PFSK-1 (cell line): Measurements from ENCODE around the gene MAST2.

Experiments used
- FOXP2 ChIP-seq: optimal IDR thresholded peaks from 2 replicates; pipeline ENCODE3; 2011; ENCODE audit warnings: borderline replicate concordance, control low read depth, inconsistent platforms; ENCODE audit not compliant: insufficient read depth; ENCODE audit errors: extremely low read length, extremely low read depth
- POLR2AphosphoS5 ChIP-seq: IDR thresholded peaks from 2 replicates; pipeline ENCODE4 v1.6.1; 2012; ENCODE audit warnings: low read depth, mild to moderate bottlenecking, control low read depth, low read length, moderate library complexity
- SIN3A ChIP-seq: IDR thresholded peaks from 2 replicates; pipeline ENCODE4 v1.6.1; 2012; ENCODE audit warnings: mild to moderate bottlenecking, low read length, moderate library complexity, borderline replicate concordance; ENCODE audit not compliant: insufficient read depth
- TAF1 ChIP-seq: IDR thresholded peaks from 2 replicates; pipeline ENCODE4 v1.6.1; 2012; ENCODE audit warnings: low read length, control low read depth, borderline replicate concordance; ENCODE audit not compliant: insufficient read depth
- TF ChIP-seq, protein P1 (sequence below), 2 experiments: IDR thresholded peaks; 2 replicates each; pipeline versions ENCODE4 v1.6.1 to v1.8.0; 2011 to 2012; ENCODE audit warnings: low read depth in 2 of 2, low read length in 2 of 2, control low read depth in 1 of 2, inconsistent platforms in 1 of 2, mild to moderate bottlenecking in 1 of 2, moderate library complexity in 1 of 2; ENCODE audit not compliant: insufficient read depth in 1 of 2

The MAST2 gene

DNA sequence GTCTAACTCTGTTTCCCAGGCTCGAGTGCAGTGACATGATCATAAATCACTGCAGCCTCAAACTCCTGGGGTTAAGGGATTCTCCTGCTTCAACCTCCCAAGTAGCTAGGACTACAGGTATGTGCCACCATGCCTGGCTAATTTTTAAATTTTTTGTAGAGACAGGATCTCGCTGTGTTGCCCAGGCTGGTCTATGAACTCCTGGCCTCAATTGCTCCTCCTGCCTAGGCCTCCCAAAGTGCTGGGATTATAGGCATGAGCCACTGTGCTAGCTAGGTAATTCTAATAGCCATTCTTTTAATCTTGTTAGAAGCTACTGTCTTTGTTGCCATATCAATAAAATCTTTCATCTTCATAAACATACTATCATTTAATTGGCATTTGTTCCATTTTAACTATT, 13.8 kb upstream of the MAST2 start:
- TF ChIP-seq TAF1 (no peak), SIN3A (no peak), FOXP2 (no peak), POLR2AphosphoS5 (no peak)
- TF ChIP-seq, protein P1, sequence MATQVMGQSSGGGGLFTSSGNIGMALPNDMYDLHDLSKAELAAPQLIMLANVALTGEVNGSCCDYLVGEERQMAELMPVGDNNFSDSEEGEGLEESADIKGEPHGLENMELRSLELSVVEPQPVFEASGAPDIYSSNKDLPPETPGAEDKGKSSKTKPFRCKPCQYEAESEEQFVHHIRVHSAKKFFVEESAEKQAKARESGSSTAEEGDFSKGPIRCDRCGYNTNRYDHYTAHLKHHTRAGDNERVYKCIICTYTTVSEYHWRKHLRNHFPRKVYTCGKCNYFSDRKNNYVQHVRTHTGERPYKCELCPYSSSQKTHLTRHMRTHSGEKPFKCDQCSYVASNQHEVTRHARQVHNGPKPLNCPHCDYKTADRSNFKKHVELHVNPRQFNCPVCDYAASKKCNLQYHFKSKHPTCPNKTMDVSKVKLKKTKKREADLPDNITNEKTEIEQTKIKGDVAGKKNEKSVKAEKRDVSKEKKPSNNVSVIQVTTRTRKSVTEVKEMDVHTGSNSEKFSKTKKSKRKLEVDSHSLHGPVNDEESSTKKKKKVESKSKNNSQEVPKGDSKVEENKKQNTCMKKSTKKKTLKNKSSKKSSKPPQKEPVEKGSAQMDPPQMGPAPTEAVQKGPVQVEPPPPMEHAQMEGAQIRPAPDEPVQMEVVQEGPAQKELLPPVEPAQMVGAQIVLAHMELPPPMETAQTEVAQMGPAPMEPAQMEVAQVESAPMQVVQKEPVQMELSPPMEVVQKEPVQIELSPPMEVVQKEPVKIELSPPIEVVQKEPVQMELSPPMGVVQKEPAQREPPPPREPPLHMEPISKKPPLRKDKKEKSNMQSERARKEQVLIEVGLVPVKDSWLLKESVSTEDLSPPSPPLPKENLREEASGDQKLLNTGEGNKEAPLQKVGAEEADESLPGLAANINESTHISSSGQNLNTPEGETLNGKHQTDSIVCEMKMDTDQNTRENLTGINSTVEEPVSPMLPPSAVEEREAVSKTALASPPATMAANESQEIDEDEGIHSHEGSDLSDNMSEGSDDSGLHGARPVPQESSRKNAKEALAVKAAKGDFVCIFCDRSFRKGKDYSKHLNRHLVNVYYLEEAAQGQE (IDR thresholded peaks at IDR 0.05; ENCODE audit: insufficient read depth in 1 of 2, low read depth in 2 of 2, low read length in 2 of 2) = no peak

DNA sequence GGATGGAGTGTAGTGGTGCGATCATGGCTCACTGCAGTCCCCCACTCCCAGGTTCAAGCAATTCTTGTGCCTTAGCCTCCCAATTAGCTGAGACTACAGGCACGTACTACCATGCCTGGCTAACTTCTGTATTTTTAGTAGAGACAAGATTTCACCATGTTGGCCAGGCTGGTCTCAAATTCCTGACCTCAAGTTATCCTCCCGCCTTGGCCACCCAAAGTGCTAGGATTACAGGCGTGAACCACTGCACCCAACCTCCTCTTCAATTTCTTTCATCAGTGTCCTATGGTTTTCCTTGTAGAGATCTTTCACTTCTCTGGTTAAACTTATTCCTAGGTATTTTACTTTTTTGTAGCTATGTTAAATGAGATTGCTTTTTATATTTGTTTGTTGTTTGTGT, 10.7 kb upstream of the MAST2 start:
- TF ChIP-seq, protein P1 (IDR thresholded peaks at IDR 0.05; ENCODE audit: insufficient read depth in 1 of 2, low read depth in 2 of 2, low read length in 2 of 2) = no peak
- TF ChIP-seq TAF1 (no peak), FOXP2 (no peak), POLR2AphosphoS5 (no peak), SIN3A (no peak)

DNA sequence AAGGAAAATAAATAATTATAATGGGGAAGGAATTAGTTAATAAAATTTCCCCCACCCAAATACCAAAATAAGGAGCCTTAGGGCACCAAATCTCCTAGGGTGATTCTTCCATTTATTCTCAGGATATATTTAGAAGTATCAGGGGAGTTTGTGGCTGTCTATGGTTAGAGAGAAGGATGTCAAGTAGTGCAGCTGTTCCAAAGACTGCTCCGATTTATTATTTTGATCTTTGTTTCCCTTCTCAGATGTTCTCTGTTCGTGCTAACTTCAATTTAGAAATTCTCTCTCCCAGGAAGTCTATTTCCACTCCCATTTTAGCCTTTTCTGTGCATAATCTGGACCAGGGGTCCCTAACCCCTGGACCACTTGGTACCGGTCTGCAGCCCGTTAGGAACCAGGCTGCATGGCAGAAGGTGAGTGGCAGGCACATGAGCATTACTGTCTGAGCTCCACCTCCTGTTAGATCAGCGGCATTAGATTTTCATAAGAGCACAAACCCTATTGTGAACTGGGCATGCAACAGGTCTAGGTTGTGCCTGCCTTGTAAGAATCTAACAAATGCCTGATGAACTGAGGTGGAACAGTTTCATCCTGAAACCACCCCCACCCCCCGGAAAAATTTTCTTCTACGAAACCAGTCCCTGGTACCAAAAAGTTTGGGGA, 9.3 kb upstream of the MAST2 start:
- TF ChIP-seq FOXP2 (no peak), POLR2AphosphoS5 (no peak), TAF1 (no peak), SIN3A (no peak)
- TF ChIP-seq, protein P1 (IDR thresholded peaks at IDR 0.05; ENCODE audit: insufficient read depth in 1 of 2, low read depth in 2 of 2, low read length in 2 of 2) = no peak

DNA sequence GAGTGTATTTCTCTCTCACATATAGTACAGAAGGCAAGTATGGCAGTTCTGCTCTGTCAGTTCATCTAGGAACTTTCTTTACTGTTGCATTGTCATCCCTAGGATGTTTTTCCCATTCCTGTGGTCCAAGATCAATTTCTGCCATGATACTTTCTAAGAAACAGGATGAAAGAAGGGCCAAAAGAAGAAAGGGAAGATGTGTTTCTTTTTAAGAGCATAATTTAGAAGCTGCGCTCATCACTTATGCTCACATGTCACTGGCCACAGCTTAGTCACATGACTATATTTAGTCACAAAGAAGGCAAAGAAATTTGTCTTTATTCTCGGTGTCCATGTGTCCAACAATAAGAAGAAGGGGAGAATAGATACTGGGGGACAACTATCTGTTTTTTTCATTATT, 7.0 kb upstream of the MAST2 start:
- no peak for TF ChIP-seq FOXP2
- no peak for TF ChIP-seq SIN3A
- TF ChIP-seq TAF1 = no peak
- TF ChIP-seq, protein P1 (IDR thresholded peaks at IDR 0.05; ENCODE audit: insufficient read depth in 1 of 2, low read depth in 2 of 2, low read length in 2 of 2) = no peak
- TF ChIP-seq POLR2AphosphoS5 = no peak

DNA sequence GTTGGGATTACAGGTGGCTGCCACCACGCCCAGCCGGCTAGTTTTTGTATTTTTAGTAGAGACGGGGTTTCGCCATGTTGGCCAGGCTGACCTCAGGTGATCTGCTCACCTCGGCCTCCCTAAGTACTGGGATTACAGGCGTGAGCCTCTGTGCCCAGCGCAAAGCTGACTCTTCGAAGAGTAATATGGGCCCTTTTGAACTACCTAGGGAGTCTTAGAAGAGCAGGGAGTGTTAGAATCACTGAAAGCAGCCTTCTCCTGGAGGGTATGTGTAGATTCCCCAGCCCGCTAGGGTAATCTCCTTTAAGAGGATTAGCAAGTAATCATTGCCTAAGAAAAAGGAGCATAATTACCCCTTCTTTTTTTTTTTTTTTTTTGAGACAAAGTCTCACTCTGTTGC, 6.5 kb upstream of the MAST2 start:
- no peak for TF ChIP-seq POLR2AphosphoS5
- TF ChIP-seq, protein P1 (IDR thresholded peaks at IDR 0.05; ENCODE audit: insufficient read depth in 1 of 2, low read depth in 2 of 2, low read length in 2 of 2) = no peak
- no peak for TF ChIP-seq SIN3A
- no peak for TF ChIP-seq FOXP2
- TF ChIP-seq TAF1 = no peak
